PC-3 (cell line): ENCODE data around the gene NPEPPS. TPM values are rescaled to one million over a fixed set of nuclear protein-coding genes. Genes with fewer than 3 reads are reported as not detected.
A peak's percentile ranks its signal among the peaks of the same experiment; 100 is the strongest.

Source experiments
- ATAC-seq: fragments of 200-7000 bp; cut with Tn5 transposase; 2 replicates; pipeline ENCODE4 v1.9.1; 2020; ENCODE audit warnings: mild to moderate bottlenecking, moderate library complexity
- BruUV-seq: library from RNA; stranded (reverse); fragments of 400-500 nt; replicated peaks from 2 replicates; lab custom pipeline; 2021; lab: Mats Ljungman, UMichigan
- CTCF ChIA-PET: fragments of 300-600 bp; sonication (Branson Sonifier 250); formaldehyde crosslinking; loops from one replicate; lab custom pipeline; 2022; ENCODE audit warnings: antibody characterized with exemption; lab: Charles Lee
- POLR2A ChIA-PET: fragments of 300-600 bp; sonication (Branson Sonifier 250); formaldehyde crosslinking; loops from one replicate; lab custom pipeline; 2022; ENCODE audit warnings: antibody characterized with exemption; ENCODE audit not compliant: unreplicated experiment; lab: Charles Lee
- DNase-seq: peaks from one replicate; pipeline ENCODE4 v3.0.0-alpha.2; 2015
- H2AFZ ChIP-seq: fragments of 300-600 bp; sonication (generic); 2 replicates; pipeline ENCODE4 v1.6.0; 2016; ENCODE audit warnings: antibody characterized with exemption, low read length
- H3F3A ChIP-seq: fragments of 300-600 bp; sonication (generic); one replicate; pipeline ENCODE4 v1.6.0; 2017; ENCODE audit warnings: antibody characterized with exemption, low read length, control low read depth, mild to moderate bottlenecking; ENCODE audit not compliant: unreplicated experiment
- H3K27ac ChIP-seq: fragments of 300-600 bp; sonication (generic); 2 replicates; pipeline ENCODE4 v1.5.1; 2016; ENCODE audit warnings: mild to moderate bottlenecking, low read length
- H3K27me3 ChIP-seq: fragments of 300-600 bp; sonication (generic); 2 replicates; pipeline ENCODE4 v1.6.1; 2016; ENCODE audit warnings: low read length, mixed read lengths
- H3K36me3 ChIP-seq: fragments of 300-600 bp; sonication (generic); 2 replicates; pipeline ENCODE4 v1.6.1; 2016; ENCODE audit warnings: low read depth, mixed run types, low read length, mixed read lengths
- H3K4me1 ChIP-seq: fragments of 300-600 bp; sonication (generic); 2 replicates; pipeline ENCODE4 v1.5.1; 2016; ENCODE audit warnings: low read length; ENCODE audit not compliant: insufficient read depth
- H3K4me2 ChIP-seq: fragments of 300-600 bp; sonication (generic); 2 replicates; pipeline ENCODE4 v1.6.0; 2016; ENCODE audit warnings: low read length
- H3K4me3 ChIP-seq: fragments of 300-600 bp; sonication (generic); 2 replicates; pipeline ENCODE4 v1.5.1; 2016; ENCODE audit warnings: mild to moderate bottlenecking, low read length, mixed read lengths
- H3K79me2 ChIP-seq: fragments of 300-600 bp; sonication (generic); 2 replicates; pipeline ENCODE4 v1.6.1; 2017; ENCODE audit warnings: low read length, mixed read lengths
- H3K9ac ChIP-seq: fragments of 300-600 bp; sonication (generic); 2 replicates; pipeline ENCODE4 v1.6.0; 2016; ENCODE audit warnings: mild to moderate bottlenecking, low read length
- H3K9me2 ChIP-seq: fragments of 300-600 bp; sonication (generic); replicated peaks from 2 replicates; pipeline ENCODE4 v1.6.1; 2016; ENCODE audit warnings: mixed run types, low read length, mixed read lengths
- H3K9me3 ChIP-seq: fragments of 300-600 bp; sonication (generic); 2 replicates; pipeline ENCODE4 v1.6.1; 2016; ENCODE audit warnings: low read length, mixed read lengths
- H4K20me1 ChIP-seq: fragments of 300-600 bp; sonication (generic); 2 replicates; pipeline ENCODE4 v1.6.1; 2016; ENCODE audit warnings: low read length, mixed read lengths
- EZH2 ChIP-seq: fragments of 300-600 bp; sonication (generic); IDR thresholded peaks from one replicate; pipeline ENCODE4 v1.6.1; 2017; ENCODE audit warnings: antibody characterized with exemption, mild to moderate bottlenecking, low read length; ENCODE audit not compliant: unreplicated experiment
- EZH2phosphoT487 ChIP-seq: fragments of 300-600 bp; sonication (generic); IDR thresholded peaks from 2 replicates; pipeline ENCODE4 v1.6.1; 2018; ENCODE audit warnings: mild to moderate bottlenecking, antibody characterized with exemption, low read length, borderline replicate concordance
- intact Hi-C: fragments of 100-400 bp; cut with micrococcal nuclease; formaldehyde crosslinking; loops from 2 replicates; pipeline ENCODE4 v1.9.0; 2023
- total RNA-seq: library from RNA; depleted of rRNA; stranded (reverse); fragments of >200 nt; gene quantifications from 2 replicates; pipeline ENCODE4 v1.2.3, GENCODE V29; 2014
- TF ChIP-seq, protein P1 (sequence below): fragments of 300-600 bp; sonication (generic); conservative IDR thresholded peaks from 2 replicates; pipeline ENCODE4 v1.5.1; 2017; ENCODE audit warnings: antibody characterized with exemption, low read depth, mild to moderate bottlenecking, low read length

The NPEPPS gene
- total RNA-seq, 1 experiment from 2014 or later = 112 TPM

DNA sequence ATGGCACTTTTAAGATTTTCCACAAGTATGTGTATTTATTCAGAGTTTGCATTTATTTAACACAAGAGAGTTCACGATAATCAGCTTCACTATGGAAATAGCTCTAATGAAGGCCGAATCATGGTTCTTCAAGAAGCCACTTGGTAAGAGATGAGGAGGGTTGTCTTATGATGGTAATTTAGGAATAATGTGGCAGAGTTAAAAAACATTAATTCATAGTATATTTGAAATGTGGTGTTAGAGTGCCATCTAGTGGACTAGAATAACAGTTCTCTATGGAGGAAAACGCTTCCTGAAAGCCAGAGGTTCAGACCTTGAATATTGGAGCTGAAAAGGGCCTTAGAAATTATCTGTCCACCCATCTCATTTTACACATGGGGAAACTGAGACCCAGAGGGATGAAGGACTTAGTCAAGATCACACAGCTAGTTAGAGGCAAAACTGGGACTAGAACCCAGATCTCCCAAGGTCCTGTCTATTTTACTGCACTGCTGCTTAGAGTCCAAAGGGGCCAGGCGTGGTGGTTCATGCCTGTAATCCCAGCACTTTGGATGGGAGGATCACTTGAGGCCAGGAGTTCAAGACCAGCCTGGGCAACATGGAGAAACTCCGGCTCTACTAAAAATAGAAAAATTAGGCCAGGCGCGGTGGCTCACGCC is 85.0 kb downstream of the NPEPPS start:
- ChIA-PET CTCF (interaction anchor here (0.5 to 0.8 kb wide), 6 partner anchors 9 to 292 kb away, joined by 3 to 6 read pairs (median 4); partner anchors contain the start of gene EFCAB13), POLR2A (interaction anchor here (0.5 kb wide), 1 partner anchor 112 kb away, joined by 4 read pairs; no protein-coding TSS in a partner anchor)
- intact Hi-C loops = loop anchor here (1.0 kb wide), 1 partner anchor 116 kb away; no protein-coding TSS in a partner anchor
- no peaks in the 10 kb centered on the region for H3K79me2 ChIP-seq
- H3K4me1 ChIP-seq = peaks cover 28% of the 10 kb centered on the region
- H4K20me1 ChIP-seq = no peaks in the 10 kb centered on the region
- DNase-seq (peak; percentile 92), ATAC-seq (peak; percentile 34)
- peaks cover 53% of the 10 kb centered on the region for H3K36me3 ChIP-seq
- BruUV-seq = no TSS peak
- no peak overlapping the region for H3K4me3 ChIP-seq
- no peaks in the 10 kb centered on the region for H3K27me3 ChIP-seq
- H3K9ac ChIP-seq = no peak overlapping the region
- H3K9me2 ChIP-seq = no peaks in the 10 kb centered on the region
- peaks cover 12% of the 10 kb centered on the region for H3F3A ChIP-seq
- H3K4me2 ChIP-seq = no peak overlapping the region
- no peak overlapping the region for H2AFZ ChIP-seq
- no peaks in the 10 kb centered on the region for H3K9me3 ChIP-seq
- TF ChIP-seq EZH2 = no peak
- no peak for TF ChIP-seq EZH2phosphoT487
- TF ChIP-seq, protein P1, sequence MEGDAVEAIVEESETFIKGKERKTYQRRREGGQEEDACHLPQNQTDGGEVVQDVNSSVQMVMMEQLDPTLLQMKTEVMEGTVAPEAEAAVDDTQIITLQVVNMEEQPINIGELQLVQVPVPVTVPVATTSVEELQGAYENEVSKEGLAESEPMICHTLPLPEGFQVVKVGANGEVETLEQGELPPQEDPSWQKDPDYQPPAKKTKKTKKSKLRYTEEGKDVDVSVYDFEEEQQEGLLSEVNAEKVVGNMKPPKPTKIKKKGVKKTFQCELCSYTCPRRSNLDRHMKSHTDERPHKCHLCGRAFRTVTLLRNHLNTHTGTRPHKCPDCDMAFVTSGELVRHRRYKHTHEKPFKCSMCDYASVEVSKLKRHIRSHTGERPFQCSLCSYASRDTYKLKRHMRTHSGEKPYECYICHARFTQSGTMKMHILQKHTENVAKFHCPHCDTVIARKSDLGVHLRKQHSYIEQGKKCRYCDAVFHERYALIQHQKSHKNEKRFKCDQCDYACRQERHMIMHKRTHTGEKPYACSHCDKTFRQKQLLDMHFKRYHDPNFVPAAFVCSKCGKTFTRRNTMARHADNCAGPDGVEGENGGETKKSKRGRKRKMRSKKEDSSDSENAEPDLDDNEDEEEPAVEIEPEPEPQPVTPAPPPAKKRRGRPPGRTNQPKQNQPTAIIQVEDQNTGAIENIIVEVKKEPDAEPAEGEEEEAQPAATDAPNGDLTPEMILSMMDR = peak; percentile 97
- no peak overlapping the region for H3K27ac ChIP-seq

DNA sequence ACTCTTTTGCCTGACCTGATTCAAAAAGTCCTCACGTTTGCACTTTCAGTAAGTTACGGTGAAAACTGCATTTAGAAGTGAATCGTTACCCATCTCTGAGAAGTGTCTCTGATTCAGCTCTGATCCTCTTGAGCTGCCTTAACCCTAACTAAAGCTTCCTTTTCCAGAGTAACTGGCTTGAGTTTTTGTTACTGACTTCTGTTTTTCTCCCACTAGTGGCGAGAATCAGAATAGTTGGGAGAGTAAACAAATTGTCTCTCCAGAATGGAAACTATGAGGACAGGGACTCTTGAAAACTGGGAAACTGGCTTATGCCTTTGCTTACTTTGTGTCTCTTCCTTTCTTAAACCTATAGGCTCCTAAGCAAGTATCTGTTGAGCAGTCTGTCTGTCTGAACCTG is 87.5 kb downstream of the NPEPPS start:
- peaks cover 60% of the 10 kb centered on the region for H3K36me3 ChIP-seq
- H3K79me2 ChIP-seq = no peaks in the 10 kb centered on the region
- H3K9me3 ChIP-seq = no peaks in the 10 kb centered on the region
- no peaks in the 10 kb centered on the region for H4K20me1 ChIP-seq
- H3K27ac ChIP-seq = no peak overlapping the region
- H3K4me3 ChIP-seq = no peak overlapping the region
- no peaks in the 10 kb centered on the region for H3K9me2 ChIP-seq
- DNase-seq (peak; percentile 61), ATAC-seq (no peak)
- no peak for TF ChIP-seq EZH2phosphoT487
- TF ChIP-seq, protein P1 = peak; percentile 79
- TF ChIP-seq EZH2 = no peak
- POLR2A ChIA-PET = no interaction called here
- H3K27me3 ChIP-seq = no peaks in the 10 kb centered on the region
- CTCF ChIA-PET = interaction anchor here (0.7 kb wide), 1 partner anchor 424 kb away, joined by 3 read pairs; no protein-coding TSS in a partner anchor
- intact Hi-C loops = no loop called here
- no peak overlapping the region for H2AFZ ChIP-seq
- H3K4me1 ChIP-seq = peaks cover 27% of the 10 kb centered on the region
- H3F3A ChIP-seq = peaks cover 22% of the 10 kb centered on the region
- BruUV-seq = no TSS peak
- H3K4me2 ChIP-seq = no peak overlapping the region
- no peak overlapping the region for H3K9ac ChIP-seq
